ENCODE measurements around the gene CRYBA2.

CRYBA2 gene

GRCh38 chr2:218982586-218983262 is 10.5 kb downstream of the CRYBA2 start:
- DNase-seq (ENCODE audit: low read depth) = no peak

GRCh38 chr2:218981881-218982585 is 11.2 kb downstream of the CRYBA2 start:
- DNase-seq (ENCODE audit: low read depth) = peak; percentile 27

DNA sequence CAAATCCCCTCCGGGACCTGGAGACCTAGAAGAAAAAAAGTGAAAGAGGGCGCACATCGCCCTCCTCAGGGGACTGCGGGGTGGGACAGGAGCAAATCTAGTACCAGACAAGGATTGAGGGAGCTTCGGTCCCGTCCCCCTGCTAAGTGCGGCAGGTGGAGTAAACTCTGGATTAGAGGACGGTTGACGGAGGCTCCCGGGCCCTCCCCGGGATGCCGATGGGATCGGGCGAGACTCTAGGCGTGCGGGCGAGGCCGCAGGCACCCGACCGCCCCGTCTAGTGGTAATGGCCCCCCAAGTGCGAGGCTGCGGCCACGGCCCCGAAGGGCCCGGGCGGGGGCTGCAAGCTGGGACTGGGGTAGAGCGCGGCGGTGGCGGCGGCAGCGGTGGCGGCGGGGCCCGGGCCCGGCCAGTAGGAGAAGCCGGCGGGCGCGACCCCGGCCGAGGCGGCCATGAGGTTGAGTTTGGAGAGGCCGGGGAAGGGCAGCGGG is 11.8 kb downstream of the CRYBA2 start:
- DNase-seq (ENCODE audit: low read depth) = no peak

- no peak for DNase-seq (ENCODE audit: low read depth)
Measured at GRCh38 chr2:218980735-218981389, 12.4 kb downstream of the CRYBA2 start.

DNA sequence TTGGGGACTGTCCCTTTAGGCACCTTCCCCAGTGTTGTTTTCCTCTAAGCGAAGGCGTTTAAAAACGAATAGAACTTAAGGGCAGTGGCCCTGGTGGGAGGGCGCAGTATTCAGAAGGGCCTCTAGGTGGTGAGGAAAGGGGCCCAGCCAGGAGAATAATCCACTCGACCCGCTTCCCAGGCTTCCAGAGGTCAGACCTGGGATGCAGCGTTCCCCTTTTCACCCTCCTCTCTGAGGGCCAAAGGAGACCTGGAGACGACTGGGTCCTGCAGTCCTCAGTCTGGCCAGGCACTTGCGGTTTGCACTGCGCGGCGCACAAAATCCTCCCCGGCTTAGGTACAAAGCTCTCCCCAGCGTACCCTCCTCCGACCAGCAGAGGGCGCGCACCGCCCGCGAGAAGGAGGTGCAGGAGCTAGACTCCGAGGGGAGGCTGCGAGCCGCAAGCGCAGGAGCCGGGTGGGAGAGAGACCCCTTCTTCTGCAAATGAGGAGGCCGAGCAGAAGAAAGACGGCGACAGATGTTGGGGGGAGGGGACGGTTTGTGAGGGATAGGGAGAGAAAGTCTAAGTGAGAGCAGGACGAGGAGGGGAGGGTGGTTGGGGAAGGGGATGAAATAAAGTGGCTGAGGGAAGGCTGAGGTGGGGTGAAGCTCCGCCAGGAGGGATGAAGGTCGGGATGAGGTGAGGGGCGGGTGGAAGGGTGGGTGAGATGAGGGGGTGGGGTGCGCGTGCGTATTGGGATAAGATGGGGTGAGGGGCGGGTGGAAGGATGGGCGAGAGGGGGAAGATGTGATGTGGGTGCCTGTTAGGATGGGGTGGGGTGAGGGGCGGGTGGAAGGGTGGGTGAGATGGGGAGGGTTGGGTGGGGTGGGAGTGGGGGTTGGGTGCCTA is 13.1 kb downstream of the CRYBA2 start:
- peak; percentile 77 for DNase-seq (ENCODE audit: low read depth)

GRCh38 chr2:218975060-218975777 is 18.0 kb downstream of the CRYBA2 start:
- DNase-seq (ENCODE audit: low read depth) = no peak

DNA sequence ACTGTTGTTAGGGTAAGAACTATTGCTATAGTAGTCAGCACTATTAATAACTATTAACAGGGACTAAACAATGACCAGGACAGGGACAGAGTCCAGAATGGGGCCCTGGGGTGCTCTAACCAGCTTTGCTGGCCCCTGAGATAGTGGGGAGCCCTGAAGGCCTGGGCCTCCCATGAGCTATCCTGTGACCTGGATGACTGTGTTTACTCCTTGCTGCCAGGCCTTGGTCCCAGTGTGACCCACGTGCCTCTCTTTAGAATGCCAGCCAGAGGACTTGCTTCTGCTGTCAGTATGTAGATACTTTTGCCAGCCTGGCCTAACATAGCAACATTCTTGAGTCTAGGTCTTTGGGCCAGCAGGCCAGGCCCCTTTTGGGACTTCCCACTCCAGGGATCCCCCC is 22.3 kb downstream of the CRYBA2 start:
- no peak for DNase-seq (ENCODE audit: low read depth)

- DNase-seq (ENCODE audit: low read depth) = no peak
Measured at GRCh38 chr2:218964041-218964771, 29.0 kb downstream of the CRYBA2 start.

GRCh38 chr2:218963601-218964000 is 29.6 kb downstream of the CRYBA2 start:
- no peak for DNase-seq (ENCODE audit: low read depth)

DNA sequence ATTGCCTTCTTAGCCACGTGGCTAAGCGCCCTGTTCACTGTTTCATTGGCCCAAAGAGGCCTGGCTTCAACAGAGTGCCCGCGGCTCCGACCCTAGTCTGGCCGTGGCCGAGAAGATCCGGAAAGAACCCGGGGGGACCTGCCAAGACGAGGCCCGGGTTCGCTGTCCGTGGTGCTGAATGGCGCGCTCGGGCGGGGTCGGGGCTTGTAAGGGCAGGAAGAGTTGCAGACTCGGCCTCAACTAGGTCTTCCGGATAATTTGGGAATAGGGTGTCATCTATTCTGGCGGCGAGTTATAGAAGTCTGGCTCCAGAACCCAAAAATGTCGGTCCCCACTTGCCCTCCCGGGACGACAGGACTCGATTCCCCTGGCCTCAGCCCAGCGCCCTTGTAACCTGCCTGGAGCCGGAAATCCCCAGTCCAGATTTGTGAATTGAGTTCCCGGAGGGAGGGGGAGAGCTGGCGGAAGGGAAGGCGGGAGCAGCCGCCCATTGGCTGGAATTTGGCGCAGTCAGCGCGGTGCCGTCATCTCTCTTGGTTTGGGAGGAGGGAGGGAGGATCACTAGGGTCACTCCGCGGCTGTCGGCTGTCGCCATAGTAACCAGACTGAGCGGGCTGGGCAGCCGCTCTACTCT is 30.2 kb downstream of the CRYBA2 start:
- peak; percentile 13 for DNase-seq (ENCODE audit: low read depth)

DNA sequence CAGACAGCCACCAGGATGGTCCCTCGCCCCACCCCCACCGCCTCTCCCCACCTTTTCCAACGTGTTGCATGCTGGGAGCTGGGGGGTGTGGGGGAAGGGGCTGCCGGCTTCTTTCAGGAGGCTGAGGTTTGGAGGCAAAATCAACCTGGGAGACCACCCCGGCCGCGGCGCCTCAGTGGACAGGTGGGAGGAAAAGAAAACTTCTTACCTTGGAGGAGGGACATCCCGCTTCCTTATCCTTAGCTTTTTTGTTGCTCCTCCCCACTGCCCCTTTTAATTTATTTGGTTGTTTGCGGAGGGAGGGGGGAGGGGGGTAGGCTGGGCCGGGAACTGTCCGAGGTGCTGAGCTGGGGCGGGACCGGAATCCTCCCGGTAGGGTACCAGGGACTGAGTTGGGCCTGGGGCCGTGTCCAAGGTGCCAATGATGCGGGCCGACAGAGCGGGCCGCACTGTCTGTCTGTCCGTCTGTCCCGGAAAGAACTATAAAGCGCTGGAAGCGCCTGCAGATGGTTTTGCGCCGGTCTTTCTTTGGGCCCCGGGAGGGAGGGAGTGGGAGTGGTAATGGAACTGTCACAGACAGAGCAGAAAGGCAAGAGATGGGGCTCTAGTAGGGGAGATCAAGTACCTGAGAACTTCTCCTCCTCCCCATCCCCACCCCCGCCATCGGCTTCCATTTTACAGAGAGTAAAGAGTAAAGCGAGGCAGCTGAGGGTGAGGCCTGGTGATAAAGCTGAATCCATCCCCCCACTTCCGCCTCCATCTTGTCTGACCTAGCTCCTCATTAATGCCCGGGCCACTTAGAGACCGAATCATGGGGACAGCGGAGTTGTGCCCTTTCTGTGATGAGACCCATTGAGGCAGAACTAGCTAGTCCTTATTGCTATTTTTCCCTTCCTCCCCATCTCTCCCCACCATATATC is 31.3 kb downstream of the CRYBA2 start:
- DNase-seq (ENCODE audit: low read depth) = no peak

DNA sequence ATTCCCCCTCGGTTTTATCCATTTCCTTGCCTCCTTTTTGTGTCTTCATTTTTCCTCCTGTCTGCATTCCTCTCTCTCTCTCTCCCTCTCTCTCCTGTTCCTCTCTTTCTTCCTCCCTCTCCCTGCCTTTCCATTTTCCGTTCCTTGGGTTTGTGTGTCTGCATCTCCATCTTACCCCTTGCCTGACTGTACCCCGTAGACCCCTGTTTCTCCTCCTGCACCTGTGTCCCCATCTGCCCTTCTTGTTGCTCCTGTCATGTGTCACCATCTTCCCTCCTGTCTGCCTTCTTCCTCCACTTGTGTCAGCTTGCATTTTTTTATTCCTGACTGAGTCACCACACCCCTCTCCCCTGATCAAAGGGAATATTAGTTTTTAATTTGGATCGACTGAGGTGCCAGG is 32.0 kb downstream of the CRYBA2 start:
- DNase-seq (ENCODE audit: low read depth) = no peak

DNA sequence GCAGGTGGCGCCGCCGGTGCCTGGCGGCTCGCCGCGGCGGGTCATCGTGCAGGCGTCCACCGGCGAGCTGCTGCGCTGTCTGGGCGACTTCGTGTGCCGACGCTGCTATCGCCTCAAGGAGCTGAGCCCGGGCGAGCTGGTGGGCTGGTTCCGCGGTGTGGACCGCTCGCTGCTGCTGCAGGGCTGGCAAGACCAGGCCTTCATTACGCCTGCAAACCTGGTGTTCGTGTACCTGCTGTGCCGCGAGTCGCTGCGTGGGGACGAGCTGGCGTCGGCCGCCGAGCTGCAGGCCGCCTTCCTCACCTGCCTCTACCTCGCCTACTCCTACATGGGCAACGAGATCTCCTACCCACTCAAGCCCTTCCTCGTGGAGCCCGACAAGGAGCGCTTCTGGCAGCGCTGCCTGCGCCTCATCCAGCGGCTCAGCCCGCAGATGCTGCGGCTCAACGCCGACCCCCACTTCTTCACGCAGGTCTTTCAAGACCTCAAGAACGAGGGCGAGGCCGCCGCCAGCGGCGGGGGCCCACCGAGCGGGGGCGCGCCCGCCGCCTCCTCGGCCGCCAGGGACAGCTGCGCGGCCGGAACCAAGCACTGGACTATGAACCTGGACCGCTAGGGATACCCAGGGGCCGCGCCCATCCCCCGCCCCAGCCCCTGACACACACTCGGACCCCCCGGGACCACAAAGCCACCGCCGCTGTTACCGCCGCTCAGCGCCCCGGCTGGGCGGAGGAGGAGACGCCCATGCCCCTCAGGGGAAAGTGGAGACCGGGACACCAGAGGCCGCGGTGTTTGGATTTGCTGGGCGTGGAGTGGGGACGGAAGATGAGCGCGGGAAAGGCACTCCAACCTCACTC is 32.7 kb downstream of the CRYBA2 start:
- no peak for DNase-seq (ENCODE audit: low read depth)

GRCh38 chr2:218959761-218960308 is 33.4 kb downstream of the CRYBA2 start:
- no peak for DNase-seq (ENCODE audit: low read depth)

GRCh38 chr2:218959141-218959731 is 34.0 kb downstream of the CRYBA2 start, which contains the start of gene CDK5R2:
CDK5R2 (plus strand) TSS chr2:218959666; CDS start chr2:218959821, 155 bp downstream.
- peak; percentile 43 for DNase-seq (ENCODE audit: low read depth)

GRCh38 chr2:218958276-218958675 is 34.9 kb downstream of the CRYBA2 start:
- DNase-seq (ENCODE audit: low read depth) = no peak

DNA sequence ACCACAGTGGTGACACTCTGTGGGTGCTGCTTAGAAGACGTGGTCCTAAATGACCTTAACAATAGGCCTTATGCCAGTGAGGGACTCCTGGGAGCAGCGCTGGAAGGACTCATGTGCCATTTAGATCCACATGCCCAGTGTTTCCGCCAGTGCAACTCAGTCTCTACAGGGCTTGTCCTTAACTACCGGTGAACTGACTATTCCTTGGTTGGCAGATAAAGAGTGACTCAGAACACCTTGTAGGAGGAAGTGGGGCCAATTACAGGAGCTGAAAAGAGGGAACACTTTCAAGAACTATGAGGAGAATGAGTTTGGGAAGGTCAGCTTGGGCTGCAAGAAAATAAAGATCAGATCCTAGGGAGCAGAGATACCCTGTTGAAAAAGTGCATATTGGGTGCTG is 35.6 kb downstream of the CRYBA2 start:
- DNase-seq (ENCODE audit: low read depth) = no peak

Data from stimulated activated CD4-positive, alpha-beta T cell treated with anti-CD3 and anti-CD28 coated beads, Interleukin-2, amount 100 ng/mL, for 4 hours (primary cell).